ENCODE measurements around the gene PCDHB10. TPM values are rescaled to one million over a fixed set of nuclear protein-coding genes. Genes with fewer than 3 reads are reported as not detected.
"Not testable (repeated sequence)": the region's sequence is repeated elsewhere in the genome, so short reads cannot be mapped to it uniquely, and the experiment has no call there.

Gene PCDHB10
- total RNA-seq, 1 experiment from 2014 or later = 0.09 TPM

GRCh38 chr5:141216035-141216434 lies 23.9 kb downstream of the PCDHB10 start:
- BruUV-seq (replicated peaks); H3K4me3 ChIP-seq (ENCODE audit: low read depth, low read length); H3K4me1 ChIP-seq; H3K27me3 Mint-ChIP-seq (ENCODE audit: insufficient read depth, unreplicated experiment); CTCF ChIA-PET; H3K4me3 Mint-ChIP-seq (ENCODE audit: unreplicated experiment); H3K27me3 ChIP-seq (replicated peaks; ENCODE audit: control insufficient read depth, insufficient read depth, low read length); H3K36me3 ChIP-seq (ENCODE audit: control insufficient read depth, insufficient read depth, low read length); H3K27ac Mint-ChIP-seq (ENCODE audit: unreplicated experiment); DNase-seq; intact Hi-C loops (cut with micrococcal nuclease; ENCODE audit: unreplicated experiment); H3K4me1 Mint-ChIP-seq (ENCODE audit: low read depth, unreplicated experiment); H3K9me3 ChIP-seq; H3K36me3 Mint-ChIP-seq (ENCODE audit: insufficient read depth, unreplicated experiment); POLR2A ChIA-PET: not testable (repeated sequence)
- peaks cover 33% of the 10 kb centered on the region for H3K9me3 Mint-ChIP-seq (ENCODE audit: unreplicated experiment)

GRCh38 chr5:141223112-141223783 lies 31.1 kb downstream of the PCDHB10 start, which contains the start of gene PCDHB14:
Gene PCDHB14, plus strand, starts transcription at chr5:141223343. Its CDS starts 163 bp downstream, at chr5:141223506.
- Mint-ChIP-seq H3K27ac (ENCODE audit: unreplicated experiment) (no peak within 1 kb of the TSS), H3K4me1 (ENCODE audit: low read depth, unreplicated experiment) (no peaks in the 10 kb centered on the region), H3K27me3 (ENCODE audit: insufficient read depth, unreplicated experiment) (no peaks in the 10 kb centered on the region), H3K9me3 (ENCODE audit: unreplicated experiment) (peaks cover 39% of the 10 kb centered on the region), H3K36me3 (ENCODE audit: insufficient read depth, unreplicated experiment) (no peaks in the 10 kb centered on the region), H3K4me3 (ENCODE audit: unreplicated experiment) (peak within 1 kb of the TSS; percentile 58)
- Histone ChIP-seq H3K4me3 (ENCODE audit: low read depth, low read length) (peak within 1 kb of the TSS; percentile 32), H3K27me3 (replicated peaks; ENCODE audit: control insufficient read depth, insufficient read depth, low read length) (no peaks in the 10 kb centered on the region), H3K4me1 (no peaks in the 10 kb centered on the region), H3K36me3 (ENCODE audit: control insufficient read depth, insufficient read depth, low read length) (no peaks in the 10 kb centered on the region), H3K9me3 (peaks cover 5% of the 10 kb centered on the region; the same call in 1 of the 2 replicates)
- ChIA-PET CTCF (interaction anchor here (0.6 to 1.5 kb wide), 7 partner anchors 97 to 369 kb away, joined by 4 to 11 read pairs (median 5); partner anchors contain the start of genes PCDHGA10, PCDHGB5 and TAF7), POLR2A (interaction anchor here (0.9 kb wide), 1 partner anchor 97 kb away, joined by 3 read pairs; no protein-coding TSS in a partner anchor)
- intact Hi-C loops (cut with micrococcal nuclease; ENCODE audit: unreplicated experiment) = loop anchor here (1.0 kb wide), 3 partner anchors 302 to 341 kb away; no protein-coding TSS in a partner anchor
- BruUV-seq (replicated peaks) = no TSS peak
- DNase-seq = peak in 1 of 2 experiments; percentile 28
- TF ChIP-seq CTCF (IDR thresholded peaks at IDR 0.05; ENCODE audit: insufficient read depth in 1 of 2, low read depth in 1 of 2, low read length in 1 of 2, severe bottlenecking in 1 of 2, unreplicated experiment in 1 of 2) = peak; percentile 21 to 29

GRCh38 chr5:141224844-141225243 lies 32.7 kb downstream of the PCDHB10 start:
- H3K36me3 Mint-ChIP-seq (ENCODE audit: insufficient read depth, unreplicated experiment); intact Hi-C loops (cut with micrococcal nuclease; ENCODE audit: unreplicated experiment); POLR2A ChIA-PET: not testable (repeated sequence)

GRCh38 chr5:141225421-141225820 lies 33.3 kb downstream of the PCDHB10 start:
- intact Hi-C loops (cut with micrococcal nuclease; ENCODE audit: unreplicated experiment); POLR2A ChIA-PET; CTCF ChIA-PET: not testable (repeated sequence)

More at GRCh38 chr5:141224844-141225243, 32.7 kb downstream of the PCDHB10 start:
- CTCF ChIA-PET; H3K27me3 Mint-ChIP-seq (ENCODE audit: insufficient read depth, unreplicated experiment); H3K4me1 Mint-ChIP-seq (ENCODE audit: low read depth, unreplicated experiment); H3K9me3 ChIP-seq; H3K4me1 ChIP-seq; H3K4me3 ChIP-seq (ENCODE audit: low read depth, low read length); H3K4me3 Mint-ChIP-seq (ENCODE audit: unreplicated experiment); H3K27ac Mint-ChIP-seq (ENCODE audit: unreplicated experiment); DNase-seq; H3K27me3 ChIP-seq (replicated peaks; ENCODE audit: control insufficient read depth, insufficient read depth, low read length); BruUV-seq (replicated peaks); H3K36me3 ChIP-seq (ENCODE audit: control insufficient read depth, insufficient read depth, low read length): not testable (repeated sequence)
- H3K9me3 Mint-ChIP-seq (ENCODE audit: unreplicated experiment) = peaks cover 40% of the 10 kb centered on the region

More at GRCh38 chr5:141225421-141225820, 33.3 kb downstream of the PCDHB10 start:
- not testable (repeated sequence) for H3K9me3 ChIP-seq; BruUV-seq (replicated peaks); H3K27me3 Mint-ChIP-seq (ENCODE audit: insufficient read depth, unreplicated experiment); DNase-seq; H3K4me3 ChIP-seq (ENCODE audit: low read depth, low read length); H3K36me3 ChIP-seq (ENCODE audit: control insufficient read depth, insufficient read depth, low read length); H3K4me1 ChIP-seq; H3K4me1 Mint-ChIP-seq (ENCODE audit: low read depth, unreplicated experiment); H3K27ac Mint-ChIP-seq (ENCODE audit: unreplicated experiment); H3K36me3 Mint-ChIP-seq (ENCODE audit: insufficient read depth, unreplicated experiment); H3K27me3 ChIP-seq (replicated peaks; ENCODE audit: control insufficient read depth, insufficient read depth, low read length); H3K4me3 Mint-ChIP-seq (ENCODE audit: unreplicated experiment)
- H3K9me3 Mint-ChIP-seq (ENCODE audit: unreplicated experiment) = peaks cover 34% of the 10 kb centered on the region
